ENCODE measurements around the gene ARHGAP26. TPM values are rescaled to one million over a fixed set of nuclear protein-coding genes. Genes with fewer than 3 reads are reported as not detected.

ARHGAP26 gene
- total RNA-seq, 1 donor from 2014 or later, result 35.4 TPM

GRCh38 chr5:142937374-142937773 lies 167.2 kb downstream of the ARHGAP26 start:
- Histone ChIP-seq H3K9me3 (no peaks in the 10 kb centered on the region), H3K27ac (no peak overlapping the region), H3K27me3 (no peaks in the 10 kb centered on the region), H3K36me3 (peaks cover 6% of the 10 kb centered on the region), H3K4me1 (peaks cover 15% of the 10 kb centered on the region), H3K4me3 (no peak overlapping the region)
- intact Hi-C loops (cut with DNase I), result no loop called here
- ATAC-seq, result no peak
- no peak for TF ChIP-seq CTCF (IDR thresholded peaks at IDR 0.05)
- no peak for DNase-seq

GRCh38 chr5:142938266-142938880 lies 168.2 kb downstream of the ARHGAP26 start:
- TF ChIP-seq CTCF (IDR thresholded peaks at IDR 0.05), result no peak
- no peaks in the 10 kb centered on the region for H3K9me3 ChIP-seq

GRCh38 chr5:142939006-142939405 lies 168.8 kb downstream of the ARHGAP26 start:
- intact Hi-C loops (cut with DNase I), result no loop called here
- DNase-seq (no peak), ATAC-seq (no peak)
- H3K27me3 ChIP-seq, result no peaks in the 10 kb centered on the region
- H3K4me3 ChIP-seq, result no peak overlapping the region
- peaks cover 5% of the 10 kb centered on the region for H3K4me1 ChIP-seq
- TF ChIP-seq CTCF (IDR thresholded peaks at IDR 0.05), result no peak
- no peaks in the 10 kb centered on the region for H3K36me3 ChIP-seq
- no peak overlapping the region for H3K27ac ChIP-seq
- no peaks in the 10 kb centered on the region for H3K9me3 ChIP-seq

More at GRCh38 chr5:142938266-142938880, 168.2 kb downstream of the ARHGAP26 start:
- ATAC-seq (no peak), DNase-seq (no peak)
- Histone ChIP-seq H3K4me1 (peaks cover 10% of the 10 kb centered on the region), H3K27ac (no peak overlapping the region), H3K27me3 (no peaks in the 10 kb centered on the region), H3K4me3 (no peak overlapping the region), H3K36me3 (no peaks in the 10 kb centered on the region)
- intact Hi-C loops (cut with DNase I), result no loop called here

- no peaks in the 10 kb centered on the region for H3K9me3 ChIP-seq
- no peak for TF ChIP-seq CTCF (IDR thresholded peaks at IDR 0.05)
- DNase-seq, result no peak
- intact Hi-C loops (cut with DNase I), result no loop called here
- no peak overlapping the region for H3K27ac ChIP-seq
- H3K36me3 ChIP-seq, result no peaks in the 10 kb centered on the region
- no peaks in the 10 kb centered on the region for H3K4me1 ChIP-seq
- no peaks in the 10 kb centered on the region for H3K27me3 ChIP-seq
- no peak overlapping the region for H3K4me3 ChIP-seq
- ATAC-seq, result no peak
Observed at GRCh38 chr5:142939884-142940283, 169.7 kb downstream of the ARHGAP26 start.

- no peak for DNase-seq
- intact Hi-C loops (cut with DNase I), result no loop called here
- no peaks in the 10 kb centered on the region for H3K36me3 ChIP-seq
- no peaks in the 10 kb centered on the region for H3K4me1 ChIP-seq
- no peak for ATAC-seq
- no peak for TF ChIP-seq CTCF (IDR thresholded peaks at IDR 0.05)
- no peaks in the 10 kb centered on the region for H3K9me3 ChIP-seq
- no peak overlapping the region for H3K27ac ChIP-seq
- no peaks in the 10 kb centered on the region for H3K27me3 ChIP-seq
- no peak overlapping the region for H3K4me3 ChIP-seq
Observed at GRCh38 chr5:142941245-142941644, 171.1 kb downstream of the ARHGAP26 start.

- no peak for DNase-seq
- H3K27ac ChIP-seq, result no peak overlapping the region
- no peak overlapping the region for H3K4me3 ChIP-seq
- H3K9me3 ChIP-seq, result no peaks in the 10 kb centered on the region
- no peak for TF ChIP-seq CTCF (IDR thresholded peaks at IDR 0.05)
- no peaks in the 10 kb centered on the region for H3K36me3 ChIP-seq
- intact Hi-C loops (cut with DNase I), result no loop called here
- no peaks in the 10 kb centered on the region for H3K27me3 ChIP-seq
- no peaks in the 10 kb centered on the region for H3K4me1 ChIP-seq
- no peak for ATAC-seq
Observed at GRCh38 chr5:142942901-142943300, 172.7 kb downstream of the ARHGAP26 start.
